Activated naive CD4-positive, alpha-beta T cell treated with anti-CD3 and anti-CD28 coated beads, Interleukin-2, amount 10 ng/mL, durations not matched to agents 7 days and 5 days (primary cell): ENCODE results near the gene DGKD.

Source experiments
- CTCF ChIA-PET: fragments of 350-600 bp; sonication (Branson Sonifier 250); formaldehyde crosslinking; loops from one replicate; lab custom pipeline; 2021; ENCODE audit warnings: antibody characterized with exemption; lab: Charles Lee
- DNase-seq: peaks from one replicate; pipeline ENCODE4 v3.0.0-alpha.2; 2020
- H3K27ac Mint-ChIP-seq: one replicate; pipeline ENCODE4 v1.8.0; 2021; ENCODE audit warnings: mild to moderate bottlenecking, moderate library complexity, mixed read lengths
- H3K27me3 Mint-ChIP-seq: one replicate; pipeline ENCODE4 v1.8.0; 2021; ENCODE audit warnings: mild to moderate bottlenecking, mixed read lengths
- H3K36me3 Mint-ChIP-seq: one replicate; pipeline ENCODE4 v1.8.0; 2021; ENCODE audit warnings: mixed read lengths
- H3K4me1 Mint-ChIP-seq: one replicate; pipeline ENCODE4 v1.8.0; 2021; ENCODE audit warnings: mixed read lengths
- H3K4me3 Mint-ChIP-seq: one replicate; pipeline ENCODE4 v1.8.0; 2021; ENCODE audit warnings: mild to moderate bottlenecking, moderate library complexity, mixed read lengths
- H3K9me3 Mint-ChIP-seq: one replicate; pipeline ENCODE4 v1.8.0; 2021; ENCODE audit warnings: mixed read lengths

Gene DGKD

GRCh38 chr2:233482616-233483015 is 128.3 kb downstream of the DGKD start:
- peaks cover 3% of the 10 kb centered on the region for H3K36me3 Mint-ChIP-seq
- CTCF ChIA-PET = no interaction called here
- H3K9me3 Mint-ChIP-seq = no peaks in the 10 kb centered on the region
- H3K4me1 Mint-ChIP-seq = no peaks in the 10 kb centered on the region
- no peaks in the 10 kb centered on the region for H3K27me3 Mint-ChIP-seq
- H3K27ac Mint-ChIP-seq = no peak overlapping the region
- H3K4me3 Mint-ChIP-seq = no peak overlapping the region
- no peak for DNase-seq

DNA sequence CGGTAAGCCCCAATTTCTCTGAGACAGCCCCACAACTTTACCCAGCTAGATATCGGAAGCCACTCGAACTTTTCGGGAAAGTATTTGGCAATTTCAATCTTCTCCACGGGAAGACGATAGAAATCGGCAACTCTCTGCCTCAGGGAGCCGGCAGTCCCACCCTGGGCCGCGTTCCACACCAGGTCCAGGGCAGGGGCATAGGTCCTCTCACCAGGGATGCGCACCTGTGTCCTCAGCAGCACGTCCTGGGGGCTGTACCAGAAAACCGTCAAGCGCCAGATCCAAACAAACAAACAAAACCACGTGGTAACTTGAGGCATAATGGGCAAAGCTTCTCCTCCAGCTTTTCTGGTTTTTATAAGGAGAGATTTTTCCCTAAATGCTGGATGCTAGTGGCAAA is 131.4 kb downstream of the DGKD start:
- no peak for DNase-seq
- Mint-ChIP-seq H3K27ac (no peak overlapping the region), H3K36me3 (peaks cover 9% of the 10 kb centered on the region), H3K4me3 (no peak overlapping the region), H3K9me3 (no peaks in the 10 kb centered on the region), H3K4me1 (no peaks in the 10 kb centered on the region), H3K27me3 (no peaks in the 10 kb centered on the region)
- CTCF ChIA-PET = no interaction called here

GRCh38 chr2:233486357-233486756 is 132.1 kb downstream of the DGKD start:
- Mint-ChIP-seq H3K9me3 (no peaks in the 10 kb centered on the region), H3K4me3 (no peak overlapping the region), H3K4me1 (no peaks in the 10 kb centered on the region), H3K36me3 (peaks cover 9% of the 10 kb centered on the region), H3K27ac (no peak overlapping the region), H3K27me3 (no peaks in the 10 kb centered on the region)
- no peak for DNase-seq
- CTCF ChIA-PET = no interaction called here

DNA sequence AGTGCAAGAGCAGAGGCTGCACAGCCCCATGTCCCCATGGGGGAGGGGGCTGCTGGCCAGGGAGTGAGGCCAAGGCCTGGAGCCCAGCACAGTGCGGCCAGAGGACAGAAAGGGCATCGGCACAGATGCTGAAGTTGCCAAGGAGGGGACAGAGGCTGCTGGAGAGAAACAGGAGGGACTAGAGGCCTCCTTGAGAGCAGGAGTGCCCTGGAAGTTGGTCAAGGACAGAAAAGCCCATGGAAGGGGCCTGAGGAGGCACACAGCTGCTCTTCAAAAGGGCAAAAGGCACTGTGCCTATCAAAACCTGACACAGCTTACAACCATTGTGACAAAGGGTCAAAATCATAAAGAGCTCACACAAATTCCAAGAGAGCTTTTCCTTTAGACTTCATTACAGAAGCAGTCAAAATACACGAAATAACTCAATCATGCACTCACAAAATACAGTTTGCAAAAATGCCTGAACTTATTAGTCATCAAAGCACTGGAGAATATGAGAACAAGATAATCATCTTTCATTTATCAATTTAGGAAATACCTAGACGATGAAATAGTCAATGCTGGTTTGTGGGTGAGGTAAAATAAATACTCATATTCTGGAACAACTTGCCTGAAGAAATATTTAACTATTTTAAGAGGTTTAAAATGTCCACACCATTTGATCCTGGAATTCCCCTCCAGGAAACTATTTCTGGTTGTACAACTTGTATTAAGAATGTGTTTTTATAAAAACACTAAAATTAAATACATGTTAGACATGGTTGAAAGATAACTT is 132.7 kb downstream of the DGKD start:
- H3K9me3 Mint-ChIP-seq = no peaks in the 10 kb centered on the region
- H3K4me3 Mint-ChIP-seq = no peak overlapping the region
- no peaks in the 10 kb centered on the region for H3K4me1 Mint-ChIP-seq
- CTCF ChIA-PET = no interaction called here
- DNase-seq = no peak
- no peak overlapping the region for H3K27ac Mint-ChIP-seq
- peaks cover 9% of the 10 kb centered on the region for H3K36me3 Mint-ChIP-seq
- no peaks in the 10 kb centered on the region for H3K27me3 Mint-ChIP-seq

DNA sequence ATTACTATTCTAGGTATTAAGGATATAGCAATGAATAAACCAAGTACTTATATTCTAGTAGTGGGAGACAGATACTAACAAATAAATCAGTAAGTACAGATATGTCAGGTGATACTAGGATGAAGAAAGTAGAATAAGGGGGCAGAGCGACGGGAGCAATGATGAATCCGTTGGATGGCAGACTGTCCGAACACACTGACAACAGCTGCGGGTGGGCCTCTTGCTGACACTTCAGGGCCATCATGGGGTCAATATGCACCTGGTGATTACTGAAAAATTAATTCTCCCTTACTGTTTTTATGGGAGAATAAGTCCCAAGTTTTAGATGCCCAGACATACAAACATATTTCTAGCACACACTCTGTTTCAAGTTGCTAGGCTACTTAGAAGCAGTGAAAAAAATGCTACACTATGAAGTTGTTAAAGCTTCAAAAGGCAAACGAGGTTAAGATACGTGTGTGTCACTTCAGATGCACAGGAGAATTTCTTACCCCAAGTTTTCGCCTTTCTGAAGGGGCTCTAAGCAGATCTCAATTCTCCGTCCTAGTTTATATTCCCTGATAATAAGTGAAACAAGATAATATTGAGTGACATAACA is 133.6 kb downstream of the DGKD start:
- Mint-ChIP-seq H3K27me3 (no peaks in the 10 kb centered on the region), H3K4me1 (no peaks in the 10 kb centered on the region), H3K4me3 (no peak overlapping the region), H3K27ac (no peak overlapping the region), H3K9me3 (no peaks in the 10 kb centered on the region), H3K36me3 (peaks cover 9% of the 10 kb centered on the region)
- CTCF ChIA-PET = no interaction called here
- DNase-seq = no peak

GRCh38 chr2:233489143-233489542 is 134.8 kb downstream of the DGKD start:
- CTCF ChIA-PET = interaction anchor here (1.0 kb wide), 1 partner anchor 15 kb away, joined by 8 read pairs; no protein-coding TSS in a partner anchor
- DNase-seq = no peak

GRCh38 chr2:233489666-233490065 is 135.4 kb downstream of the DGKD start:
- no peak overlapping the region for H3K27ac Mint-ChIP-seq
- CTCF ChIA-PET = interaction anchor here (1.0 kb wide), 1 partner anchor 14 kb away, joined by 8 read pairs; no protein-coding TSS in a partner anchor
- no peak for DNase-seq
- peaks cover 8% of the 10 kb centered on the region for H3K36me3 Mint-ChIP-seq
- H3K9me3 Mint-ChIP-seq = no peaks in the 10 kb centered on the region
- no peaks in the 10 kb centered on the region for H3K27me3 Mint-ChIP-seq
- H3K4me3 Mint-ChIP-seq = no peak overlapping the region
- no peaks in the 10 kb centered on the region for H3K4me1 Mint-ChIP-seq

More at GRCh38 chr2:233489143-233489542, 134.8 kb downstream of the DGKD start:
- Mint-ChIP-seq H3K9me3 (no peaks in the 10 kb centered on the region), H3K4me3 (no peak overlapping the region), H3K27ac (no peak overlapping the region), H3K27me3 (no peaks in the 10 kb centered on the region), H3K4me1 (no peaks in the 10 kb centered on the region), H3K36me3 (peaks cover 8% of the 10 kb centered on the region)

DNA sequence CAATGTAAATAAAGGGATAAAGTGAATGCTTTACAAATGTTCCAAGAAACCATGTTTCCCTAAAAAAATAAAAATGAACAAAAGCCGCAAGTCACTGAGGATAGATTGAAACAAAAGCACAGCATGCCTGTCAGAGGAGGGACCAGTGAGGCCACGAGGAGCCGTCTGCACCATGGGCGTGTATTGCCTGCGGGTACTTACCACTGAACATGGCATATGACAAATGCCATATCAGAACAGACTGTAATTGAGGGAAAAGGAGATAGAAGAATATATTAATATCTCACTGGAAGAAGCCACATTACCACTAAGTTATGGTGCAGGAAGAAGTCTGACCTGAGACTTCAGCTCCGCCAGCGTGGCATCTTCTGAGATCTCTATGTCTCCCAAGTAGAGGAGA is 136.5 kb downstream of the DGKD start:
- Mint-ChIP-seq H3K9me3 (no peaks in the 10 kb centered on the region), H3K4me3 (no peak overlapping the region), H3K36me3 (peaks cover 6% of the 10 kb centered on the region), H3K4me1 (no peaks in the 10 kb centered on the region), H3K27ac (no peak overlapping the region), H3K27me3 (no peaks in the 10 kb centered on the region)
- no peak for DNase-seq
- CTCF ChIA-PET = no interaction called here

DNA sequence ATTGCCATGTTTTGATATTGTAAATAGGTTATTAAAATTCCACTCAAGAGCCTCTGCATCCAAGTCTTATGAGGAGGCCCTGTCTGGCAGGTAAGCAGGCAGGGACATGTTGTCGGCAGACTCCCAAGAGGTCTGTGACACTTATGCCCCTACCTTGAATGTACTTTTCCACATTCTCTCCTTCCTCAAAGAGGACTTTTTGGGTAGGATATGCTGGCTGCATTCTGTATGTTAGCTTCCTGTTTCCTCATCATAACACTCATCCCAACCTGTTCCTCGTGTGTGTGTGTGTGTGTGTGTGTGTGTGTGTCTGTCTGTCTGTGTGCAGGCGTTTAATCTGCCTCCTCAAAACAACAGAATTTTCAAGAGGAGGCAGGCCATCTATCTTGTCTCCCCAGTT is 137.0 kb downstream of the DGKD start:
- H3K9me3 Mint-ChIP-seq = no peaks in the 10 kb centered on the region
- no peaks in the 10 kb centered on the region for H3K27me3 Mint-ChIP-seq
- no peaks in the 10 kb centered on the region for H3K4me1 Mint-ChIP-seq
- H3K36me3 Mint-ChIP-seq = peaks cover 6% of the 10 kb centered on the region
- H3K27ac Mint-ChIP-seq = no peak overlapping the region
- DNase-seq = no peak
- CTCF ChIA-PET = no interaction called here
- no peak overlapping the region for H3K4me3 Mint-ChIP-seq

- no peak overlapping the region for H3K4me3 Mint-ChIP-seq
- H3K36me3 Mint-ChIP-seq = peaks cover 6% of the 10 kb centered on the region
- no peaks in the 10 kb centered on the region for H3K4me1 Mint-ChIP-seq
- CTCF ChIA-PET = no interaction called here
- no peak overlapping the region for H3K27ac Mint-ChIP-seq
- H3K9me3 Mint-ChIP-seq = no peaks in the 10 kb centered on the region
- no peaks in the 10 kb centered on the region for H3K27me3 Mint-ChIP-seq
- DNase-seq = no peak
Observed at GRCh38 chr2:233492078-233492477, 137.8 kb downstream of the DGKD start.

- Mint-ChIP-seq H3K27ac (no peak overlapping the region), H3K4me1 (peaks cover 2% of the 10 kb centered on the region), H3K4me3 (no peak overlapping the region), H3K9me3 (no peaks in the 10 kb centered on the region), H3K36me3 (peaks cover 6% of the 10 kb centered on the region), H3K27me3 (no peaks in the 10 kb centered on the region)
- no peak for DNase-seq
- CTCF ChIA-PET = no interaction called here
Observed at GRCh38 chr2:233492751-233493150, 138.5 kb downstream of the DGKD start.

DNA sequence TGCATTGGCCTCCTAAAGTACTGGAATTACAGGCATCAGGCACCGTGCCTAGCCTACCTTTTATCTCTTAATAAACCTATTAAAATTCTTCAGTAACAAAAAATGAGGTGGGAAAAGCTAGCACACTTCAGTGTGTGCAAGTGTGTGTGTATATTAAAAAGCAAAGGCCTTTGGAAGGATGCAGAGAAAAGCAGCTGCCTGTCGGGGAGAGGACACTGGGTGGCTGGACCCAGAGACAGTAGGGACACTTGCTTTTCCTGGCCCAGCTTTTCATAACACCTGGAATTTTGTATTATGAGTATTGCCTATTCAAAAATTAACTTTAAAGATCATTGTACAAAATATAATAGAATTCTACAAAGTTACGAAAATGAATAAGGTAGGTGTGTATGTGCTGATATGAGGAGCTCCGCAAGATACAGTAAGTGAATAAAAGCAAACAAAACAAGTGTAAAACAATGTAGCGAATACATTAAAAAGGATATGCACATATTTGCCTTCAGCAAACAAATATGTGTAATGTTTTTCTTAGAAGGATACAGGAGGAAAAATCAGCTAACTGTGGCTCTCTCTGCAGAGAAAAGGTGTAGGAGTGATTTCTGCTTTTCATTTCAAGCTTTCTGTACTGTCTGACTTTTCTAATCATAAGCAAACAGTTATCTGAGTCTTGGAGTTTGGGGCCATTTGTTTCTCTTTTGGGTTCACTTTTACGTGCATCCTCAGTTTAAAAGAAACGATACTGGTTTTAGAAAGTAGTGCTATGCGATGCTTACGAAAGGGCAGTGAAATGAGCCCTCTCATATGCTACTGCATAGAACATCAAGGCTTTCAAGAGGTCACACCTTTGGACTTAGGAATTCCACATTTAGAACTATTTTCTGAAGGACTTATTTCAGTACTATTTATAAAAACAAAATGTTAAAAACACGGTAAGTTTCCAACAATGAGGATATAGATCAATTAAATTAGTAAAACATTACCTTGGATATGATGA is 141.5 kb downstream of the DGKD start:
- Mint-ChIP-seq H3K27me3 (no peaks in the 10 kb centered on the region), H3K4me3 (no peak overlapping the region), H3K4me1 (peaks cover 6% of the 10 kb centered on the region), H3K27ac (no peak overlapping the region), H3K9me3 (no peaks in the 10 kb centered on the region), H3K36me3 (peaks cover 4% of the 10 kb centered on the region)
- DNase-seq = no peak
- CTCF ChIA-PET = no interaction called here

DNA sequence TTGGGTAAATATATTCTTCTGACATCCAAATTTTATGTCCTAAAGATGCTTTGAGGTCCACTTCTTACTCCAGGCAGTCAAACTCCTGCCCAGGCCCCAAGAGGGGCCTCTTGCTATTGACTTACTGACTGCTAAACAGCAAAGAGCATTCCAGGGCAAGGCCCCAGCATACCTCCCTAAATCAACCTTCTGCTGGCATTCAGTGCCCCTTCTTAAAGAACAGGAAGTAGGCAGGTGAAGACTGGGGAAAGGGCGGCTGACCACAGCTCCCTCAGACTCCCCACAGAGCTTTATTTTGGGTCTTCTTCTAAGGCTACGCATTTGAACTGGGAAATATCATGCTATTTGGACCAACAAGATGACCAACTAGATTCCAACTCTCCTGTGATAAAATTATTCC is 143.4 kb downstream of the DGKD start:
- CTCF ChIA-PET = interaction anchor here (1.7 kb wide), 1 partner anchor 214 kb away, joined by 3 read pairs; no protein-coding TSS in a partner anchor
- H3K36me3 Mint-ChIP-seq = peaks cover 17% of the 10 kb centered on the region
- DNase-seq = no peak
- peaks cover 6% of the 10 kb centered on the region for H3K4me1 Mint-ChIP-seq
- H3K9me3 Mint-ChIP-seq = peaks cover 10% of the 10 kb centered on the region
- H3K27ac Mint-ChIP-seq = no peak overlapping the region
- no peaks in the 10 kb centered on the region for H3K27me3 Mint-ChIP-seq
- H3K4me3 Mint-ChIP-seq = no peak overlapping the region

DNA sequence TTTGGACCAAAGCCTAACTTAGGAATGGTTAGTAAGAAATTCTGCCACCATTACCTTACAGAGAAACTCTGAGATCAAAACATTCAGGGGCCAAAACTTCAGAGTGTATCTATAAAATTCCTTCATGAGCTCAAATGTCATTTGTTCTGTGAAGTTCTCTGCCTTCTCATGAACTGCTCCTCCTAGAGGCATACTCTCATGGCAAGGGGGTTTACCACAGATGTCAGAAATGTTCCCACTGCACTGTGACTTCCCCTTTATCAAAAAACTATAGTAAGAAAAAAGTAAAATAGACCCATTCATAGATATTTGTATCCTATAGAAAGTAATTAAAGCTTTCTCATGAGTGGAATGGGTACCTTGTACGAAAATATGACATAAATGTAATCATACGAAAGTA is 143.8 kb downstream of the DGKD start:
- H3K4me3 Mint-ChIP-seq = no peak overlapping the region
- DNase-seq = no peak
- H3K36me3 Mint-ChIP-seq = peaks cover 21% of the 10 kb centered on the region
- no peaks in the 10 kb centered on the region for H3K27me3 Mint-ChIP-seq
- H3K27ac Mint-ChIP-seq = no peak overlapping the region
- H3K9me3 Mint-ChIP-seq = peaks cover 14% of the 10 kb centered on the region
- CTCF ChIA-PET = interaction anchor here (1.7 kb wide), 1 partner anchor 214 kb away, joined by 3 read pairs; no protein-coding TSS in a partner anchor
- peaks cover 6% of the 10 kb centered on the region for H3K4me1 Mint-ChIP-seq
